Neural cell (in vitro differentiated cells): ENCODE results near the gene VKORC1. TPM values are rescaled to one million over a fixed set of nuclear protein-coding genes. Genes with fewer than 3 reads are reported as not detected.

Experiments used
- H2AFZ ChIP-seq: fragments of 200-600, 300-800 bp; sonication (generic), shearing (Covaris generic); 2 replicates; pipeline ENCODE4 v1.6.0; 2014; ENCODE audit warnings: low read depth, mild to moderate bottlenecking, antibody characterized with exemption, low read length, moderate library complexity
- H3F3A ChIP-seq: fragments of 200-600 bp; shearing (Covaris generic); 2 replicates; pipeline ENCODE4 v1.6.1; 2016; ENCODE audit warnings: mild to moderate bottlenecking, moderate library complexity, mixed read lengths, antibody characterized with exemption, low read length; ENCODE audit not compliant: insufficient read depth, poor library complexity, severe bottlenecking
- H3K27ac ChIP-seq: fragments of 200-600, 300-800 bp; sonication (generic), shearing (Covaris generic); 2 replicates; pipeline ENCODE4 v1.5.1; 2014; ENCODE audit warnings: mild to moderate bottlenecking, low read length, moderate library complexity
- H3K27me3 ChIP-seq: fragments of 300-800, 200-600 bp; sonication (generic), shearing (Covaris generic); 2 replicates; pipeline ENCODE4 v1.6.0; 2014; ENCODE audit warnings: mild to moderate bottlenecking, low read depth, low read length, moderate library complexity; ENCODE audit not compliant: insufficient read depth
- H3K36me3 ChIP-seq: fragments of 300-800, 200-600 bp; sonication (generic), shearing (Covaris generic); 2 replicates; pipeline ENCODE4 v1.5.1; 2014; ENCODE audit warnings: mild to moderate bottlenecking, antibody characterized with exemption, low read length, moderate library complexity; ENCODE audit not compliant: insufficient read depth
- H3K4me2 ChIP-seq: fragments of 300-800, 200-600 bp; sonication (generic), shearing (Covaris generic); 2 replicates; pipeline ENCODE4 v1.6.0; 2014; ENCODE audit warnings: mild to moderate bottlenecking, low read length
- H3K4me3 ChIP-seq: fragments of 300-800, 200-600 bp; sonication (generic), shearing (Covaris generic); 2 replicates; pipeline ENCODE4 v1.5.1; 2014; ENCODE audit warnings: mild to moderate bottlenecking, low read length, moderate library complexity
- H3K79me2 ChIP-seq: fragments of 200-600 bp; shearing (Covaris generic); replicated peaks from 2 replicates; pipeline ENCODE4 v1.6.0; 2014; ENCODE audit warnings: mild to moderate bottlenecking, low read length, moderate library complexity; ENCODE audit not compliant: insufficient read depth
- H3K9ac ChIP-seq: fragments of 300-800, 200-600 bp; sonication (generic), shearing (Covaris generic); 2 replicates; pipeline ENCODE4 v1.6.1; 2016; ENCODE audit warnings: mild to moderate bottlenecking, low read length, mixed read lengths
- H3K9me2 ChIP-seq: fragments of 200-600 bp; shearing (Covaris generic); 2 replicates; pipeline ENCODE4 v1.6.1; 2016; ENCODE audit warnings: mild to moderate bottlenecking, low read length, mixed read lengths; ENCODE audit not compliant: insufficient read depth
- H3K9me3 ChIP-seq: fragments of 200-600, 300-800 bp; sonication (generic), shearing (Covaris generic); 2 replicates; pipeline ENCODE4 v1.6.1; 2016; ENCODE audit warnings: mild to moderate bottlenecking, mixed run types, low read length, moderate library complexity, mixed read lengths
- H4K20me1 ChIP-seq: fragments of 200-600 bp; shearing (Covaris generic); 2 replicates; pipeline ENCODE4 v1.6.1; 2016; ENCODE audit warnings: mild to moderate bottlenecking, mixed run types; ENCODE audit not compliant: insufficient read depth
- EP300 ChIP-seq: fragments of 450-650 bp; conservative IDR thresholded peaks from 2 replicates; pipeline ENCODE4 v1.6.1; 2014; ENCODE audit warnings: antibody characterized with exemption, mild to moderate bottlenecking, moderate library complexity; ENCODE audit not compliant: poor library complexity, severe bottlenecking
- EZH2 ChIP-seq: fragments of 200-600, 300-800 bp; shearing (Covaris generic), sonication (generic); IDR thresholded peaks from 2 replicates; pipeline ENCODE4 v1.6.1; 2014; ENCODE audit warnings: antibody characterized with exemption, low read length, borderline replicate concordance, mild to moderate bottlenecking; ENCODE audit not compliant: insufficient read depth, poor library complexity, severe bottlenecking
- MXI1 ChIP-seq: fragments of 450-650 bp; conservative IDR thresholded peaks from 2 replicates; pipeline ENCODE4 v1.6.1; 2014; ENCODE audit warnings: antibody characterized with exemption, mild to moderate bottlenecking; ENCODE audit not compliant: poor library complexity, severe bottlenecking
- POLR2AphosphoS5 ChIP-seq: IDR thresholded peaks from 2 replicates; pipeline ENCODE4 v1.6.1; 2012
- RAD21 ChIP-seq: fragments of 450-650 bp; conservative IDR thresholded peaks from 2 replicates; pipeline ENCODE4 v1.6.1; 2014; ENCODE audit warnings: antibody characterized with exemption, mild to moderate bottlenecking, moderate library complexity
- SMC3 ChIP-seq: fragments of 450-650 bp; conservative IDR thresholded peaks from 2 replicates; pipeline ENCODE4 v1.6.1; 2014; ENCODE audit warnings: antibody characterized with exemption, mild to moderate bottlenecking, moderate library complexity; ENCODE audit not compliant: poor library complexity
- TAF1 ChIP-seq: IDR thresholded peaks from 2 replicates; pipeline ENCODE4 v1.6.1; 2012; ENCODE audit warnings: low read depth
- polyA plus RNA-seq: library from polyadenylated mRNA; depleted of rRNA; stranded (reverse); fragments of >200 nt; gene quantifications from 2 replicates; pipeline ENCODE4 v1.2.3, GENCODE V29; 2014
- TF ChIP-seq, protein P1 (sequence below): IDR thresholded peaks from 2 replicates; pipeline ENCODE4 v1.6.1; 2012; ENCODE audit warnings: borderline replicate concordance
- TF ChIP-seq, protein P2 (sequence below): fragments of 450-650 bp; IDR thresholded peaks from 2 replicates; pipeline ENCODE4 v1.5.1; 2014; ENCODE audit warnings: antibody characterized with exemption, mild to moderate bottlenecking, moderate library complexity; ENCODE audit not compliant: poor library complexity, severe bottlenecking

VKORC1 gene
- polyA plus RNA-seq, 1 donor from 2014 or later, result 105 TPM

- H3K4me3 ChIP-seq, result no peak overlapping the region
- no peak overlapping the region for H3K27ac ChIP-seq
- H3K4me2 ChIP-seq, result no peak overlapping the region
- H3K9me2 ChIP-seq, result no peaks in the 10 kb centered on the region
- H3F3A ChIP-seq, result no peaks in the 10 kb centered on the region
- no peaks in the 10 kb centered on the region for H3K79me2 ChIP-seq
- no peak overlapping the region for H2AFZ ChIP-seq
- TF ChIP-seq RAD21 (no peak), MXI1 (no peak), EZH2 (no peak), EP300 (no peak), TAF1 (no peak), POLR2AphosphoS5 (no peak), SMC3 (no peak)
- TF ChIP-seq, protein P1, sequence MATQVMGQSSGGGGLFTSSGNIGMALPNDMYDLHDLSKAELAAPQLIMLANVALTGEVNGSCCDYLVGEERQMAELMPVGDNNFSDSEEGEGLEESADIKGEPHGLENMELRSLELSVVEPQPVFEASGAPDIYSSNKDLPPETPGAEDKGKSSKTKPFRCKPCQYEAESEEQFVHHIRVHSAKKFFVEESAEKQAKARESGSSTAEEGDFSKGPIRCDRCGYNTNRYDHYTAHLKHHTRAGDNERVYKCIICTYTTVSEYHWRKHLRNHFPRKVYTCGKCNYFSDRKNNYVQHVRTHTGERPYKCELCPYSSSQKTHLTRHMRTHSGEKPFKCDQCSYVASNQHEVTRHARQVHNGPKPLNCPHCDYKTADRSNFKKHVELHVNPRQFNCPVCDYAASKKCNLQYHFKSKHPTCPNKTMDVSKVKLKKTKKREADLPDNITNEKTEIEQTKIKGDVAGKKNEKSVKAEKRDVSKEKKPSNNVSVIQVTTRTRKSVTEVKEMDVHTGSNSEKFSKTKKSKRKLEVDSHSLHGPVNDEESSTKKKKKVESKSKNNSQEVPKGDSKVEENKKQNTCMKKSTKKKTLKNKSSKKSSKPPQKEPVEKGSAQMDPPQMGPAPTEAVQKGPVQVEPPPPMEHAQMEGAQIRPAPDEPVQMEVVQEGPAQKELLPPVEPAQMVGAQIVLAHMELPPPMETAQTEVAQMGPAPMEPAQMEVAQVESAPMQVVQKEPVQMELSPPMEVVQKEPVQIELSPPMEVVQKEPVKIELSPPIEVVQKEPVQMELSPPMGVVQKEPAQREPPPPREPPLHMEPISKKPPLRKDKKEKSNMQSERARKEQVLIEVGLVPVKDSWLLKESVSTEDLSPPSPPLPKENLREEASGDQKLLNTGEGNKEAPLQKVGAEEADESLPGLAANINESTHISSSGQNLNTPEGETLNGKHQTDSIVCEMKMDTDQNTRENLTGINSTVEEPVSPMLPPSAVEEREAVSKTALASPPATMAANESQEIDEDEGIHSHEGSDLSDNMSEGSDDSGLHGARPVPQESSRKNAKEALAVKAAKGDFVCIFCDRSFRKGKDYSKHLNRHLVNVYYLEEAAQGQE, result no peak
- TF ChIP-seq, protein P2, sequence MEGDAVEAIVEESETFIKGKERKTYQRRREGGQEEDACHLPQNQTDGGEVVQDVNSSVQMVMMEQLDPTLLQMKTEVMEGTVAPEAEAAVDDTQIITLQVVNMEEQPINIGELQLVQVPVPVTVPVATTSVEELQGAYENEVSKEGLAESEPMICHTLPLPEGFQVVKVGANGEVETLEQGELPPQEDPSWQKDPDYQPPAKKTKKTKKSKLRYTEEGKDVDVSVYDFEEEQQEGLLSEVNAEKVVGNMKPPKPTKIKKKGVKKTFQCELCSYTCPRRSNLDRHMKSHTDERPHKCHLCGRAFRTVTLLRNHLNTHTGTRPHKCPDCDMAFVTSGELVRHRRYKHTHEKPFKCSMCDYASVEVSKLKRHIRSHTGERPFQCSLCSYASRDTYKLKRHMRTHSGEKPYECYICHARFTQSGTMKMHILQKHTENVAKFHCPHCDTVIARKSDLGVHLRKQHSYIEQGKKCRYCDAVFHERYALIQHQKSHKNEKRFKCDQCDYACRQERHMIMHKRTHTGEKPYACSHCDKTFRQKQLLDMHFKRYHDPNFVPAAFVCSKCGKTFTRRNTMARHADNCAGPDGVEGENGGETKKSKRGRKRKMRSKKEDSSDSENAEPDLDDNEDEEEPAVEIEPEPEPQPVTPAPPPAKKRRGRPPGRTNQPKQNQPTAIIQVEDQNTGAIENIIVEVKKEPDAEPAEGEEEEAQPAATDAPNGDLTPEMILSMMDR, result no peak
- H3K9me3 ChIP-seq, result no peaks in the 10 kb centered on the region
- H3K36me3 ChIP-seq, result no peaks in the 10 kb centered on the region
- H4K20me1 ChIP-seq, result no peaks in the 10 kb centered on the region
- H3K27me3 ChIP-seq, result no peaks in the 10 kb centered on the region
- no peak overlapping the region for H3K9ac ChIP-seq
These were observed 39.0 kb downstream of the VKORC1 start for GRCh38 chr16:31055613-31056012.

- no peaks in the 10 kb centered on the region for H3K36me3 ChIP-seq
- H3K79me2 ChIP-seq, result no peaks in the 10 kb centered on the region
- no peaks in the 10 kb centered on the region for H3F3A ChIP-seq
- no peaks in the 10 kb centered on the region for H4K20me1 ChIP-seq
- H3K27me3 ChIP-seq, result no peaks in the 10 kb centered on the region
- no peaks in the 10 kb centered on the region for H3K9me3 ChIP-seq
- no peaks in the 10 kb centered on the region for H3K9me2 ChIP-seq
- H3K9ac ChIP-seq, result no peak overlapping the region
- H3K4me2 ChIP-seq, result no peak overlapping the region
- no peak overlapping the region for H3K27ac ChIP-seq
- TF ChIP-seq, protein P2, result no peak
- no peak for TF ChIP-seq MXI1
- no peak for TF ChIP-seq POLR2AphosphoS5
- TF ChIP-seq, protein P1, result no peak
- H3K4me3 ChIP-seq, result no peak overlapping the region
- H2AFZ ChIP-seq, result no peak overlapping the region
These were observed 42.5 kb downstream of the VKORC1 start for GRCh38 chr16:31052114-31052513.
